Retinal pigment epithelial cell (primary cell): ENCODE measurements around the gene HM13.

Experiments used
- DNase-seq: peaks from one replicate; pipeline ENCODE4 v3.0.0-alpha.2; 2010; ENCODE audit warnings: low read depth
- H3K4me3 ChIP-seq: 2 replicates; pipeline ENCODE4 v1.5.1; 2011; ENCODE audit warnings: mild to moderate bottlenecking, low read length, control low read depth, moderate library complexity
- TF ChIP-seq, protein P1 (sequence below): conservative IDR thresholded peaks from 2 replicates; pipeline ENCODE4 v1.5.1; 2011; ENCODE audit warnings: low read depth, low read length, control low read depth, inconsistent platforms

Gene HM13

DNA sequence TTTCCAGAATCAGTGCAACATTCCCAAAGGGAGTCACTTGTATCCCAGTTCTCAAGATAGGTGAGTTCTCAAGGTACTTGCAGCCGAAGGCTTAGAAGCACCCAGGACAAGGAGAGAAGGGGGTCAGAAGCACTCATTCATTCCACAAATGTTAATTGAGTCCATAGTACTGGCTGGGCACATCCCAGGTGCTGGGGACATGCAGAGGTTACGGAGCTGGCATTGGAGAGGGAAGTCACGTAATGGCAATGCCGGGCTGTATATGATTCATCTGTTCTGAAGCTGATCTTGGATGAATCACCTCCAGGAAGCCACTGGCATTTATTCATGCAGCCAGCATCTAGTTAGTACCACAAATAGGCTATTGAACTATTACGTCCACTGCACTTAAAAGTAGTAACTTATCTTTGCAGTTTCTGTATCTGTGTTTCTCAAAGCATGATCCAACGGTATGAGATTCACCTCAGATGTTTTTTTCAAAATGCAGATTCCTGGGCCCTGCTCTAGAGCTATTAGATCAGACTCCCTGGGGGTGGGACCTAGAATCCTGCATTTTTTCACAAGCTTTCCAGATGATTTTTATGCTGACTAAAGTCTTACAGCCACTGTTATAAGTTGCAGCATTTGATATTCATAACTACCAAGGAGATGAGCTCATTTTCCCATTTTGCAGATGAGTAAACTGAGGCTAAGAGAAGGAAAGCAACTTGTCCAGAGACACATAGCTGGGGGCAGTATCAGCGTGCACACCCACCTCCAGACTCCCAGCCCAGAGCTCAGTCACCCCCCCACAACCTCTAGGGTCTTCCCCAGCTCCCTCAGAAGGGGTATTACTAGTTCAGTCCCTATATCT lies 46.7 kb downstream of the HM13 start:
- TF ChIP-seq, protein P1, sequence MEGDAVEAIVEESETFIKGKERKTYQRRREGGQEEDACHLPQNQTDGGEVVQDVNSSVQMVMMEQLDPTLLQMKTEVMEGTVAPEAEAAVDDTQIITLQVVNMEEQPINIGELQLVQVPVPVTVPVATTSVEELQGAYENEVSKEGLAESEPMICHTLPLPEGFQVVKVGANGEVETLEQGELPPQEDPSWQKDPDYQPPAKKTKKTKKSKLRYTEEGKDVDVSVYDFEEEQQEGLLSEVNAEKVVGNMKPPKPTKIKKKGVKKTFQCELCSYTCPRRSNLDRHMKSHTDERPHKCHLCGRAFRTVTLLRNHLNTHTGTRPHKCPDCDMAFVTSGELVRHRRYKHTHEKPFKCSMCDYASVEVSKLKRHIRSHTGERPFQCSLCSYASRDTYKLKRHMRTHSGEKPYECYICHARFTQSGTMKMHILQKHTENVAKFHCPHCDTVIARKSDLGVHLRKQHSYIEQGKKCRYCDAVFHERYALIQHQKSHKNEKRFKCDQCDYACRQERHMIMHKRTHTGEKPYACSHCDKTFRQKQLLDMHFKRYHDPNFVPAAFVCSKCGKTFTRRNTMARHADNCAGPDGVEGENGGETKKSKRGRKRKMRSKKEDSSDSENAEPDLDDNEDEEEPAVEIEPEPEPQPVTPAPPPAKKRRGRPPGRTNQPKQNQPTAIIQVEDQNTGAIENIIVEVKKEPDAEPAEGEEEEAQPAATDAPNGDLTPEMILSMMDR, result no peak
- no peak overlapping the region for H3K4me3 ChIP-seq
- DNase-seq, result peak; percentile 78

DNA sequence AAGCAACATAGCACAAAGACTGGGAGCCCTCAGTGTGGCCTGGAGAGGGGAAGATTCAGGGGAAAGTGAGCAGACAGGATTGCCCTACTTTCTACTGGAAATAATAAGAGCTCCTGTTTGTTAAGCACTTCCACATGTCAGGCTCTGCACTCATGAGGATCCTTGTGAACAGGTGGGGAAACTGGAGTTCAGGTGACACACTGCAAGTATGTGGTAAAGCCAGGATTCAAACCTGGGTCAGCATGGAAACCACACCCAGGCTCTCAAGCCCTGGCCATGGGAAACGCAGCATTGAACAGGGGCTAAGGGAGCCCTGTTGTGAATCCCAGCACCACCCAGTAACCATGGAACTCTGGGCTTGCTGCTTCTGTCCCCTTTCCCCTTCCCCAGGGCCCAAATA lies 48.0 kb downstream of the HM13 start:
- DNase-seq, result no peak
- TF ChIP-seq, protein P1, result no peak
- H3K4me3 ChIP-seq, result no peak overlapping the region

DNA sequence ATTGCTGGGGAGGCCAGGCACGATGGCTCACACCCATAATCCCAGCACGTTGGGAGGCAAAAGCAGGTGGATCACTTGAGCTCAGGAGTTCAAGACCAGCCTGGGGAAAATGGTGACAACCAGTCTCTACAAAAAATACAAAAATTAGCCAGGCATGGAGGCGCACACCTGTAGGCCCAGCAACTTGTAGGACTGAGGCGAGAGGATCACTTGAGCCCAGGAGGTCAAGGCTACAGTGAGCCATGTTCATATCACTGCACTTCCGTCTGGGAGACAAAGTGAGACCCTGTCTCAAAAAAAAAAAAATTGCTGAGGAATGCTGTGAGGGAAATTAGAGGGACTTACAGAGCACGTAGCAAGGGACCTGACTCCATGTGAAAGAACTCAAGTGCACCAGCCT lies 50.0 kb downstream of the HM13 start:
- no peak for DNase-seq
- TF ChIP-seq, protein P1, result no peak
- no peak overlapping the region for H3K4me3 ChIP-seq

DNA sequence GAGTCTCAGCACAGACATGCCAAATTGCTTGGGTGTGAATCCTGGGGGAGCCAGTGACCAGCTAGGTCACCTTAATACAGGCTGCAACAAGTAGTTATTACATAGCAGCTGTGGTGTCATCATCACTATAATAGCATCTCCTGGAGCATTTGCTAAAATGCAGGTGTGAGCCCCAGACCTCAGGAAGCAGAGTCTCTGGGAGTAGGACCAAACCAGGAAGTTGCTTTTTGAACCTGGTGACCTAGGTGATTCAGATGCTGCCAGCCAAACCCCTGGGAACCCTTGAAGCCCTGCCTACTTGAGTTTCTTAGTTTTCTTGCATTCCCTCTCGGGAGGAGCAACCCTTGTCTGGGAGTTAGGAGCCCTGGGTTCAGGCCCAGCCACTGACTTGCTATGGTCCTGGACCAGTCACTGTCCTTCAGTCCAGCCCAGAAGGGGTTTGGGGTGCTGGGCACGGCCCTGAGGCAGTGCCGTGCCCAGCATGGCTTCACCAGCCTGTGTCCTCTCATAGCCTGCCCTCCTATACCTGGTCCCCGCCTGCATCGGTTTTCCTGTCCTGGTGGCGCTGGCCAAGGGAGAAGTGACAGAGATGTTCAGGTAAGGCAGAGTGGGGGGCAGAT lies 51.6 kb downstream of the HM13 start:
- no peak for DNase-seq
- TF ChIP-seq, protein P1, result no peak
- H3K4me3 ChIP-seq, result no peak overlapping the region

DNA sequence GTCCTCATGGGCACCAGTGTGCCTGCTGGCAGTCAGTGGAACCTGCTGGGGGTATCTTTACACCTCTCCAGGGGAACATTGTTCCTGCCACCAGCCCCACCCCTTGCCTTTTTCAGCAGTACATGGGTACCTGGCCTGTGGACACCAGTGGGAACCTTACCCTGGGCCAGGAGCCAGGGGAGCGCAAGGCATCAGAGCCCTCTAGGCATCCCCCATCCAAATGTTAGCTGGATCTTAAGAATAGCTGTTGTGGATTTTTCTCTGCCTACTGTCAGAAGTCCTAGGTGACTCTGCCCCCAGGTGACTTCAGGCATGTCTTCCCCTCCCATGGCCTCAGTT lies 52.0 kb downstream of the HM13 start:
- DNase-seq, result no peak
- no peak overlapping the region for H3K4me3 ChIP-seq
- TF ChIP-seq, protein P1, result no peak

DNA sequence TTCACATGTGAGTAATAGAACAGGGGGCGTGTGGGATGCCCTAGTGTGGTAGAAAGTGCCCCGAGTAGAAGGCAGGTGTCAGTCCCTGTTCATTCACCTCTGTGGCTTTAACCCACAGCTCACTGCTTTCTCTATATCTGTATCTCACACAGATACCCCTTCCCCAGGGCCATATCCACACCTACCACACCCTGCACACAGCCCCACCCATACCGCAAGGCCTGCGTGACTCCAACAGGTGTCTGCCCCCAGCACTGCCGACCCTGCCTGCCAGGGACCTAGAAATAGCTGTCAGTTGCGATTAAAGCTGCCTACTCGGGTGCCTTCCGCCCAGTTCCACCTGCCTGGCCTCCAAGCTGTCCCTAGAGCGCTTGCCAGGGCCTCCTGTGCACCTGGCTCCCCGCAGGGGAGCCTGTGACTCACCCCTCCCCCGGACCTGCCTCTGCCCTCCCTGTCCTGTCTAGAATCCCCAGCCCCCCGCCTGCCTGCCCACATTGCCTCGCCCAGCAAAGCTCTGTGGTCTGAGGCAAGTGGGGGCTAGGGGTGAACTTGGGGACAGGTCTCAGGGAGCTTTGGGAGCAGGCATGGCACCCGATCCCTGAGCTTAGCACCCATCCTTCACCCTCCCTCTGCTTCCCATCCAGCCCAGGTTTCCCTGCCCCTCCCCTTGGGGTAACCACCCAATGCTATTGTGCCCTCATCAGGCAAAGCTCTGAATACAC lies 52.6 kb downstream of the HM13 start:
- DNase-seq, result no peak
- TF ChIP-seq, protein P1, result no peak
- H3K4me3 ChIP-seq, result no peak overlapping the region
